SKM-1 treated with dmso at 0.1 percent for 144 hours (cell line): Measurements from ENCODE around the gene SLC25A3.
"Not testable (repeated sequence)": the region's sequence is repeated elsewhere in the genome, so short reads cannot be mapped to it uniquely, and the experiment has no call there.

Experiments used
- DNase-seq: peaks from one replicate; lab custom pipeline; 2025; ENCODE audit not compliant: unreplicated experiment; lab: John Stamatoyannopoulos, UW

SLC25A3 gene

GRCh38 chr12:98594050-98594835 is 757 bp downstream of the SLC25A3 start:
- DNase-seq, result no peak

- no peak for DNase-seq
Measured at GRCh38 chr12:98595243-98595988, 1.9 kb downstream of the SLC25A3 start.

DNA sequence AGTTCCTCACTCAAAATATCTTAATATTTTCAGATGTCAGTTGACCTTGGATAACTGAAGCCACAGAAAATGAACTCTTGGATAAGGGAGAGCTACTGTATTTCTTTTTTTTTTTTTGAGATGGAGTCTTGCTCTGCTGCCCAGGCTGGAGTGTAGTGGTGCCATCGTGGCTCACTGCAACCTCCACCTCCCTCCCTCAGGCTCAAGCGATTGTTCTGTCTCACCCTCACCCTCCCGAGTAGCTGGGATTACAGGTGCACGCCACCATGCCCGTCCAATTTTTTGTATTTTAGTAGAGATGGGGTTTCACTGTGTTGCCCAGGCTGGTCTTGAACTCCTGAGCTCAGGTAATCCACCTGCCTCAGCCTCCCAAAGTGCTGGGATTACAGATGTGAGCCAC is 3.8 kb downstream of the SLC25A3 start:
- not testable (repeated sequence) for DNase-seq

- DNase-seq, result no peak
Measured at GRCh38 chr12:98601924-98602323, 8.4 kb downstream of the SLC25A3 start.

- no peak for DNase-seq
Measured at GRCh38 chr12:98606359-98606988, 13.0 kb downstream of the SLC25A3 start.

DNA sequence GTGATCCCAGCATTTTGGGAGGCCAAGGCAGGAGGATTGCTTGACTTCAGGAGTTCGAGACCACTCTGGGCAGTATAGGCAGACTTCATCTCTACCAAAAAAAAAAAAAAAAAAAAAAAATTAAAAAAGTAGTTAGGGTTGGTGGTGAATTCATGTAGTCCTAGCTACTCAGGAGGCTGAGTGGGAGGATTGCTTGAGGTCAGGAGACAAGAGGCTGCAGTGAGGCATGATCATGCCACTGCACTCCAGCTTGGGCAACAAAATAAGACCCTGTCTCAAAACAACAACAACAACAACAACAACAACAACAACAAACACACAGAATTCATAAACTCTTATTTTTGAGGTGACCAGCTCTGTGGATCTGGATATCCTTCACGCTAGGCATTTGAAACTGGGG is 17.1 kb downstream of the SLC25A3 start:
- DNase-seq, result no peak

- DNase-seq, result peak; percentile 17
Measured at GRCh38 chr12:98612696-98613334, 19.3 kb downstream of the SLC25A3 start.

GRCh38 chr12:98618952-98619351 is 25.5 kb downstream of the SLC25A3 start:
- DNase-seq, result peak; percentile 78

GRCh38 chr12:98635657-98636323 is 42.3 kb downstream of the SLC25A3 start:
- no peak for DNase-seq

GRCh38 chr12:98637068-98637467 is 43.6 kb downstream of the SLC25A3 start:
- no peak for DNase-seq

DNA sequence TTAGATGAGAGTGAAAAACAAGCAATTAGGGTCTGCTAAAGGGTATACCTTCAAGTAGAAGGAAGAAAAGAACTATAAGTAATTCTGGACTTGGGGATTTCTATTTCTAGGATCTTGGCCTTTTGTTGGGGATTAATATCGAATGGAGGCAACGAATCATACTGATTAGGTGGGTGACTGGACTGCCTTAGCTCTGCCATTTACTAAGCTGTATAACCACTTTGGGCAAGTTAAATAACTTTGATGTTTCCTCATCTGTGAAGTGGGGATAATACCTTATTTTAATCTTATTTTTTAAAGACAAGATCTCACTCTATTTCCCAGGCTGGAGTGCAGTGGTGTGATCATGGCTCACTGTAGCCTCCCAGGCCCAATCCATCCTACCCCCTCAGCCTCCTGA is 44.5 kb downstream of the SLC25A3 start:
- no peak for DNase-seq

GRCh38 chr12:98639491-98639890 is 46.0 kb downstream of the SLC25A3 start:
- no peak for DNase-seq

DNA sequence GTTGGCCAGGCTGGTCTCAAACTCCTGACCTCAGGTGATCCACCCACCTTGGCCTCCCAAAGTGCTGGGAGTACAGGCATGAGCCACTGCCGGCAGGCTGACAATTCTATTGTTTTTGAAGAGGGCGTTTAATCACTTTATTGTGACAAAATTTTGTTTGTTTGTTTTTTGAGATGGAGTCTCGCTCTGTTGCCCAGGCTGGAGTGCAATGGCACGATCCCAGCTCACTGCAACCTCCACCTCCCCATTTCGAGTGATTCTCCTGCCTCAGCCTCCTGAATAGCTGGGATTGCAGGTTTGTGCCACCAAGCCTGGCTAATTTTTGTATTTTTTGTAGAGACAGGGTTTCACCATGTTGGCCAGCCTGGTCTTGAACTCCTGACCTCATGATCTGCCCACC is 49.3 kb downstream of the SLC25A3 start:
- DNase-seq, result not testable (repeated sequence)

GRCh38 chr12:98644433-98644711 is 50.9 kb downstream of the SLC25A3 start:
- DNase-seq, result no peak

- peak; percentile 73 for DNase-seq
Measured at GRCh38 chr12:98644712-98645571, 51.5 kb downstream of the SLC25A3 start, which contains the start of the genes APAF1 and IKBIP. Gene APAF1, plus strand, starts transcription at chr12:98645290. Its CDS starts 3,070 bp downstream, at chr12:98648360. Gene IKBIP, minus strand, starts transcription at chr12:98644788. Its CDS starts 87 bp downstream, at chr12:98644701.

DNA sequence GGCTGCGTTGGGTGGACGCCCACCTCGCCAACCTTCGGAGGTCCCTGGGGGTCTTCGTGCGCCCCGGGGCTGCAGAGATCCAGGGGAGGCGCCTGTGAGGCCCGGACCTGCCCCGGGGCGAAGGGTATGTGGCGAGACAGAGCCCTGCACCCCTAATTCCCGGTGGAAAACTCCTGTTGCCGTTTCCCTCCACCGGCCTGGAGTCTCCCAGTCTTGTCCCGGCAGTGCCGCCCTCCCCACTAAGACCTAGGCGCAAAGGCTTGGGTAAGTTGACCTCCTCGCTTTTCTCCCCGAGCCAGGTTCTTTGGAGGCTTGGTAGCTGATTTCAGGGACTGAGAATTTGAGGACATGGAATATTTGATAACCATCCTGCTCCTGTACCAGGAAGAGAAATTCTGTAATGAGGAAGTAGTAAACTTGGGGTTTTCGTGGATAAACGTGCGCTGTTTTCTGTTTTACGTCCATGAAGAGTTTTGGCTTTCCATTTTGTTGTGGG is 52.1 kb downstream of the SLC25A3 start:
- no peak for DNase-seq

DNA sequence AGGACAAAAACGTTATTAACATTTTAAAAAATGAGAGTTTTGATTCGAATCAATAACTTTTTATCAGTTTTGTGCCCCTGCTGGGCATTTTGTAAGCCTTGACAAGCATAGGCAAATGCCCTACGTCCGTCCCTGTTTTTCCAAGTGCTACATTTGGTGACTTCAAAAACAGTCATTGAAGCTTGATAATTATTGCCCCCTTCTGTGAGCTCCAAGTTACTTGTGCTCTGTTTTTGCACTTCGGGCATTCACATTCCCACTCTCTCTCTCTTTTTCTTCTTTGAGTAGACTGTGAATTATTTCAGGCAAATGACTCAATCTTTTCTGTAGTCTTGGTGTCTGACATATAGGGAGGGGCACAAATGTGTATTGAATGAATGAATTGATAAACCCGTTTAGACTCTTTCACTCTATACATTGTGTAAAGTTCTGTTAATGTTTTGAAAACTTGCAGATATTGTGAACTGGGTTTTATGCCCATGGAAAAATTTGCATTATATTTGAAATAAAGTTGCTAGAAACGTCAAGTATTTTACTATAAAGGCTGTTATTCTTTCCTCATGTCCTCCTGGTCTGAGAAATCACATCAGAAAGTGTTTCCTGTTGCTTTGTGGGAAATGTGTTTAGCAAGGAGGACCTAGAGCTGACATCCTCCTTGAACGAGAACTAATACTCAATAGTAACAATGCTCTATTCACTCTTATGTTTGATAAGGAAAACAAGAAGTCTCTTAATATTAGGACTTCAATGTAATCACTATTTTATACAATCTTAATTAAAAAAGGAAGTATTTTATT is 53.0 kb downstream of the SLC25A3 start:
- no peak for DNase-seq

DNA sequence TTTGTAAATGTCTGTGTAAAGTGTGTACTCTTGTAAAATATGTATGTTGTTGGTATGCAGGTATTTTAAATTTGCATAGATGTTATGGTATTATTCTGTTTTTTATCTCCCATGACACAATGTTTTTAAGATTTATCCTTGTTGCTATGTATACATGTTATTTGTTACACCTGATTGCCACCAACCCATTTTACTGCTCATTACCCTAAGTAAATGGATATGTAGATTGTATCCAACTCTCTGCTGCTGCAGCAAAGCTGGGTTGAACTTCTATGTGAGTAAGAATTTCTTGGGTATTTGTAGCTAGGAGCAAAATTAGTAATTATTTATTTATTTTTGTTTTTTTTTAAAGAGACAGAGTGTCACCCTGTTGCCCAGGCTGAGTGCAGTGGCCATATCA is 57.8 kb downstream of the SLC25A3 start:
- no peak for DNase-seq
